Stimulated activated memory B cell treated with anti-CD40 and anti-IgM and Interleukin-4, amounts not matched to agents 10 μg/mL and 1 μg/mL and 100 μg/mL, for 72 hours (primary cell): ENCODE measurements around the gene WDFY1.
A peak's percentile ranks its signal among the peaks of the same experiment; 100 is the strongest.

Experiments used
- ATAC-seq: fragments of 150-1000 bp; cut with Tn5 transposase; 2 replicates; pipeline ENCODE4 v1.10.0; 2021
- H3K27ac Mint-ChIP-seq: one replicate; pipeline ENCODE4 v1.8.0; 2022; ENCODE audit warnings: mild to moderate bottlenecking, mixed read lengths
- H3K27me3 Mint-ChIP-seq: one replicate; pipeline ENCODE4 v1.8.0; 2022; ENCODE audit warnings: mixed read lengths
- H3K36me3 Mint-ChIP-seq: one replicate; pipeline ENCODE4 v1.8.0; 2022; ENCODE audit warnings: mixed read lengths
- H3K4me1 Mint-ChIP-seq: one replicate; pipeline ENCODE4 v1.8.0; 2022; ENCODE audit warnings: mixed read lengths
- H3K4me3 Mint-ChIP-seq: one replicate; pipeline ENCODE4 v1.8.0; 2022; ENCODE audit warnings: mild to moderate bottlenecking, moderate library complexity, mixed read lengths
- H3K9me3 Mint-ChIP-seq: one replicate; pipeline ENCODE4 v1.8.0; 2022; ENCODE audit warnings: mixed read lengths

The WDFY1 gene

GRCh38 chr2:223841436-223842190, 103.5 kb downstream of the WDFY1 start:
- H3K36me3 Mint-ChIP-seq = peaks cover 4% of the 10 kb centered on the region
- no peak overlapping the region for H3K4me3 Mint-ChIP-seq
- peaks cover 40% of the 10 kb centered on the region for H3K4me1 Mint-ChIP-seq
- no peaks in the 10 kb centered on the region for H3K27me3 Mint-ChIP-seq
- ATAC-seq = no peak
- H3K27ac Mint-ChIP-seq = peak overlapping the region; percentile 96
- H3K9me3 Mint-ChIP-seq = no peaks in the 10 kb centered on the region

DNA sequence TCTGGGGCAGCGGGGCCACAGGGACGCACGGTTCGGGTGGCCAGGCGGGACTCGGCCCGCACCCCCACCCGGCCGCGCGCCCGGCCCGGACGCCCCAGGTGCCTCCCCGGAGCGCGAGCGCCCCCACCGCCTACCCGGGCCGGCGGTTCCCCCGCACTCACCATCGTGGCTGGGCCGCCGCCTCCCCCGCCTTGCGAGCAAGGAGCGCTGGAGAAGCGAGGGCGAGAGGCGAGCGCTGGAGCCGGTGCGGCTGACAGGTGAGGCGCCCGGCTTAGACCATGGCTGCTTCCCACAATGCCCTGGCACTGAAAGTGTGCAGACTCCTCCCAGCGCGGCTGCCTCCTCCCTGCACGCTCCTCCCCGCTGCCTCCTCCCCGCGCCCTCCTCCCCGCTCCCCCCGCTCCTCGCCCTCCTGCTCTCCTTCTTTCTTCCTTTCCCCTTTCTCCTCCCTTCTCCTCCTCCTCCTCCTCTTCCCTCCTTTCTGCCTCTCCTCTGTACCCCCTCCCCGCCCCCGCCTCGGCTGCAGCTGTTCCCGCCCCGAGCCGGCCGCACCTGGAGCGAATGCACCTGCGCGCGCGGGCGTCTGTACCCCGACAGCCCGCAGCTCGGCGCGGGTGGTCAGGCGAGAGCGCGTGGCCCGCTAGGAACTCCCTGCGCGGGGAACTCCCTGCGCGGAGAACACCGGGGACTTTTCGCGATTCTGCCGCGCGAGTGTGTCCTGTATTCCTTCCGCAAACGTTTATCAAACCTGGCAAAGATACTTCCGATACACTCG, 107.7 kb downstream of the WDFY1 start, which contains the start of gene AP1S3:
Gene AP1S3, minus strand, starts transcription at position 296 of the 775 bp plus-strand sequence. Its CDS starts 132 bp downstream, at position 164.
- Mint-ChIP-seq H3K27me3 (no peaks in the 10 kb centered on the region), H3K9me3 (no peaks in the 10 kb centered on the region), H3K4me3 (peak within 1 kb of the TSS; percentile 96), H3K36me3 (peaks cover 9% of the 10 kb centered on the region), H3K27ac (peak within 1 kb of the TSS; percentile 96), H3K4me1 (peaks cover 68% of the 10 kb centered on the region)
- peak; percentile 84 for ATAC-seq

DNA sequence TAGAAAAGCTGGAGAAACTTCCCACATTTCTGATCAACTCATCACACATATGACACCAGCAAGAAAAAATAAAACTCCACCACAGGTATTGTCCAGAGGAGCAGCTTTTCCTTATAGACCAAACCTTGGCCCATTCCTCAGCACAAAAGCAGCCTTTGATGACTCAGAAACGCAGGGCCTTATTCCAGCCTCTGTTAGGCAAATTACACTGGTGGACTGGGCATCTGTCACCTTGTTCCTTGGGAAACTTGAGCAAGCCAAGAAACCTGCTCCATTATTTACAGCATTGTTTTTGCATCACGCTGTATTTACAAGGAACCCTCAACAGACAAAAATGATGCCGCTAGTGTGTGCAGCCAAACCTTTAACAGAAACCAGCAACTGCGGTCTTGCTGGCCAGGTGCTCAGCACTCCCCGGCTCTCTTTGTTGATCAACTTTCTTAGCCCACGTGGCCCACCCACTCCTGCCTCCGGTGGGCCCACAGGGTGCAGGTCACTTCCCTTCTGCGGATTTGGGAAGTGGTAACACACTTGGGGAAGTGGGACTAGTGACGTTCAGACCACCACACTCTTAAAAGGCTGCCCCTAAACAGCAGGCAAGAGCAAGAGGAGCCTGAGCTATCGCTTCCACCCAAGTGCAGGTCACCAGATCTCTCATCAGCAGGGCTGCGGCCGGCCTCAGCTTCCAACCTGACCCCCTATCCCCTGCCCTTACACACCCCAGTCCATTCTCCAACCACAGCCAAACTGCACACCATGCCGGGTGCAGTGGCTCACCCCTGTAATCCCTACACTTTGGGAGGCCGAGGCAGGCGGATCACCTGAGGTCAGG, 109.2 kb downstream of the WDFY1 start:
- H3K27ac Mint-ChIP-seq = peak overlapping the region; percentile 96
- H3K9me3 Mint-ChIP-seq = no peaks in the 10 kb centered on the region
- H3K36me3 Mint-ChIP-seq = peaks cover 25% of the 10 kb centered on the region
- no peaks in the 10 kb centered on the region for H3K27me3 Mint-ChIP-seq
- H3K4me3 Mint-ChIP-seq = peak overlapping the region; percentile 96
- H3K4me1 Mint-ChIP-seq = peaks cover 74% of the 10 kb centered on the region
- peak; percentile 93 for ATAC-seq

GRCh38 chr2:223834431-223834830, 110.7 kb downstream of the WDFY1 start:
- no peak overlapping the region for H3K27ac Mint-ChIP-seq
- H3K36me3 Mint-ChIP-seq = peaks cover 25% of the 10 kb centered on the region
- ATAC-seq = no peak
- H3K4me1 Mint-ChIP-seq = peaks cover 69% of the 10 kb centered on the region
- H3K27me3 Mint-ChIP-seq = no peaks in the 10 kb centered on the region
- H3K9me3 Mint-ChIP-seq = no peaks in the 10 kb centered on the region
- H3K4me3 Mint-ChIP-seq = no peak overlapping the region

- peaks cover 60% of the 10 kb centered on the region for H3K4me1 Mint-ChIP-seq
- peaks cover 31% of the 10 kb centered on the region for H3K36me3 Mint-ChIP-seq
- H3K27me3 Mint-ChIP-seq = no peaks in the 10 kb centered on the region
- H3K4me3 Mint-ChIP-seq = no peak overlapping the region
- peak overlapping the region; percentile 75 for H3K27ac Mint-ChIP-seq
- no peak for ATAC-seq
- H3K9me3 Mint-ChIP-seq = no peaks in the 10 kb centered on the region
These were observed 112.8 kb downstream of the WDFY1 start for GRCh38 chr2:223832241-223832903.

DNA sequence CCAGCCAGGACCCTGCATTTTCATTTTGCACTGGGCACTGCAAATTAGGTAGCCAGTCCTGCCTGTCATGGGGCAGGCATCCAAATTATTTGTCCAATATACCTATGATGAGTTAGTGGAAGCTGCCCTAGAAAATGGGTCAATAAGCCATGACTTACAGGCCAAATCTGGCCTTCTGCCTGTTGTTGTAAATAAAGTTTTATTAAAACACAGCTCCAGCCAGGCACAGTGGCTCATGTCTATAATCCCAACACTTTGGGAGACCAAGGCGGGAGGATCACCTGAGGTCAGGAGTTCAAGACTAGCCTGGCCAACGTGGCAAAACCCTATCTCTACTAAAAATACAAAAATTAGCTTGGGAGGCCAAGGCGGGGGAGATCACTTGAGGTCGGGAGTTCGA, 116.0 kb downstream of the WDFY1 start:
- no peaks in the 10 kb centered on the region for H3K27me3 Mint-ChIP-seq
- peaks cover 58% of the 10 kb centered on the region for H3K36me3 Mint-ChIP-seq
- no peak overlapping the region for H3K4me3 Mint-ChIP-seq
- H3K9me3 Mint-ChIP-seq = peaks cover 4% of the 10 kb centered on the region
- H3K27ac Mint-ChIP-seq = no peak overlapping the region
- no peak for ATAC-seq
- H3K4me1 Mint-ChIP-seq = peaks cover 60% of the 10 kb centered on the region

GRCh38 chr2:223828314-223828713, 116.8 kb downstream of the WDFY1 start:
- no peaks in the 10 kb centered on the region for H3K27me3 Mint-ChIP-seq
- ATAC-seq = no peak
- peaks cover 4% of the 10 kb centered on the region for H3K9me3 Mint-ChIP-seq
- H3K4me3 Mint-ChIP-seq = no peak overlapping the region
- peaks cover 61% of the 10 kb centered on the region for H3K36me3 Mint-ChIP-seq
- peaks cover 65% of the 10 kb centered on the region for H3K4me1 Mint-ChIP-seq
- no peak overlapping the region for H3K27ac Mint-ChIP-seq

DNA sequence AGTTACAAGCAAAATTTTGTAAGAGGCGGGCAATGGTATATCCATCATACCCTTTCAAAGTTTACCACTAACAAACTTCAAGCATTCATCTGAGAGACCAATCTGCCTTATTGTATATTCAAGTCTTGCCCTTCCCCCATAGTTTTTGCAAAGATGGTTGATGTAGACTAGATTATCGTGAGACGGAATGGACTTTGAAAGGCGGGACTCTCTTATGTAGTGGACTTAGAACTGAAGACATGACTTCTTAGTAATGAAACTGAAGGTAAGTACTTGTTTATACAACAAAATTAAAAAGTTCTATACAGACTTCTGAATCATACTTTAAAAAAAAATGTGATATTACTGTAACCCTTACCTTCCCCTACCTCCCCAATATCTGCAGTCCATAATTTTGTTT, 118.1 kb downstream of the WDFY1 start:
- H3K27ac Mint-ChIP-seq = no peak overlapping the region
- H3K36me3 Mint-ChIP-seq = peaks cover 60% of the 10 kb centered on the region
- no peak for ATAC-seq
- no peaks in the 10 kb centered on the region for H3K27me3 Mint-ChIP-seq
- H3K4me3 Mint-ChIP-seq = no peak overlapping the region
- H3K4me1 Mint-ChIP-seq = peaks cover 65% of the 10 kb centered on the region
- H3K9me3 Mint-ChIP-seq = peaks cover 4% of the 10 kb centered on the region
